Endodermal cell (in vitro differentiated cells): ENCODE measurements around the gene ADCK2. TPM values are rescaled to one million over a fixed set of nuclear protein-coding genes. Genes with fewer than 3 reads are reported as not detected.

Experiments
- DNase-seq: peaks from one replicate; pipeline ENCODE4 v3.0.0-alpha.2; 2017
- H3K27ac ChIP-seq: 2 replicates; pipeline ENCODE4 v1.5.1; 2013; ENCODE audit warnings: mild to moderate bottlenecking, low read depth, low read length, moderate library complexity
- H3K27me3 ChIP-seq: 2 replicates; pipeline ENCODE4 v1.6.1; 2013; ENCODE audit warnings: mild to moderate bottlenecking, low read length, moderate library complexity; ENCODE audit not compliant: insufficient read depth, control insufficient read depth, poor library complexity, severe bottlenecking
- H3K36me3 ChIP-seq: 2 replicates; pipeline ENCODE4 v1.7.0; 2013; ENCODE audit warnings: mild to moderate bottlenecking, low read length, moderate library complexity; ENCODE audit not compliant: control insufficient read depth, insufficient read depth
- H3K4me1 ChIP-seq: one replicate; pipeline ENCODE4 v1.7.0; 2013; ENCODE audit warnings: low read length; ENCODE audit not compliant: control insufficient read depth, insufficient read depth
- H3K4me3 ChIP-seq: 2 replicates; pipeline ENCODE4 v1.5.1; 2013; ENCODE audit warnings: mild to moderate bottlenecking, low read length, moderate library complexity
- H3K9ac ChIP-seq: 2 replicates; pipeline ENCODE4 v1.6.1; 2013; ENCODE audit warnings: mild to moderate bottlenecking, low read length, moderate library complexity; ENCODE audit not compliant: poor library complexity, severe bottlenecking; ENCODE audit errors: extremely low read depth
- H3K9me3 ChIP-seq: 2 replicates; pipeline ENCODE4 v1.6.1; 2013; ENCODE audit warnings: mild to moderate bottlenecking, low read length, moderate library complexity; ENCODE audit not compliant: control insufficient read depth
- H3K27ac Mint-ChIP-seq: 2 replicates; pipeline ENCODE4 v1.8.0; 2020; ENCODE audit warnings: mixed read lengths
- H3K27me3 Mint-ChIP-seq: 2 replicates; pipeline ENCODE4 v1.8.0; 2021; ENCODE audit warnings: mild to moderate bottlenecking, mixed read lengths; ENCODE audit not compliant: insufficient read depth
- H3K36me3 Mint-ChIP-seq: 2 replicates; pipeline ENCODE4 v1.8.0; 2020; ENCODE audit warnings: low read depth, mixed read lengths
- H3K4me1 Mint-ChIP-seq: 2 replicates; pipeline ENCODE4 v1.8.0; 2020; ENCODE audit warnings: mixed read lengths
- H3K4me3 Mint-ChIP-seq: 2 replicates; pipeline ENCODE4 v1.8.0; 2020; ENCODE audit warnings: mild to moderate bottlenecking, moderate library complexity, mixed read lengths
- H3K9me3 Mint-ChIP-seq: 2 replicates; pipeline ENCODE4 v1.8.0; 2020; ENCODE audit warnings: mild to moderate bottlenecking, mixed read lengths
- WGBS, 2 experiments: methylation state at CpG; one replicate each; pipeline versions ENCODE4 v1.1.5 to v1.1.7; 2013; ENCODE audit warnings: missing lambda C conversion rate in 2 of 2, mixed read lengths in 1 of 2; ENCODE audit not compliant: insufficient coverage in 1 of 2, insufficient read length in 1 of 2; 5-methylcytosine and 5-hydroxymethylcytosine counted together
- total RNA-seq, 2 donors: library from RNA; stranded (reverse); fragmentation: NEBNext Ultra II Directional in 1 of 2; extraction: Animal tissue kit (Norgen Biotek cat#: 25700) in 1 of 2; gene quantifications; 2 replicates in 1 of 2; 3 replicates in 1 of 2; pipeline ENCODE4 v1.2.1, GENCODE V29; 2021
- TF ChIP-seq, protein P1 (sequence below): fragments of 200-600 bp; sonication (generic); conservative IDR thresholded peaks from 2 replicates; pipeline ENCODE4 v1.5.0; 2021; ENCODE audit warnings: antibody characterized with exemption, mild to moderate bottlenecking

The ADCK2 gene
- total RNA-seq, 2 donors from 2014 or later = 13.5 to 17.8 TPM

DNA sequence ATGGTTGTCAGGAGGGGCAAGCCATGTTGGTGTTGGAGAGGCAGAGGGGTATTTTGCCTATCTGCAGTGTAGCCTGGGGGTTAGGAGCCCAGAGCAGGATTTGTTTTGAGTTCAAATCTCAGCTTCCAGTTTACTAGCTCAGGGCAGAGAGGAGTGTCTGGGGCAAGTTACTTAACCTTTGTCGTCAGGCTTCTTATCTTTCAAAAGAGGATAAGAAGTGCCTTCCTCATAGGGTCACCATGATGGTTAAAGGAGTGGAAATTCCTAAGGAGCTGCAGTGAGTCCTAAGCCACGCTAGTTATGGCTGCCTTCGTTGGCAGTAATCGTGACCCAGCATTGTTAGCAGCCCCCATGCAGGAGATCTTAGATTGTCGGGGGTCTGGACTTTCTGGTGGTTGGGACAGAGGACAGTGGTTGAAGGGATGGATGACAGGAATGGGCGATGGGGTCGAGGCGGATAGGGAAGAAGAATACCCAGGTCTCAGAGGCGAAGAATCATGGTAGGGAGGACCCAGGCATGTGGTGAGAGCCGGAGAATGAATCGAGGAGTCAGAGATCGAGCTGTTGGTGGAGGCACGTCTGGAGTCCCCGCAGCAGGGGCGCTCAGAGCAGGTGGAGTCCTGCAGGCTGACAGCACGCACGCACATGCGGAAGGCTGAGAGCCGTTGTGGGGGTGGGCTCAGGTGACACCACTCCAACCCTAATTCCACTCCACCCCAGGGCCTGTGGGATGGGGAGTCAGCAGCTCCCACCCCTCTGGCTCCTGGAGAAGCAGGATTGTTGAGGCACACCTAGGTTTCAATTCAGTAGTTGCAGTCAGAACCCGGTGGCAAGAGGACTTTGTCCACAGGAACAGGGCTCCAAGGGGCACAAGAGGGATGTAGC is 11.6 kb downstream of the ADCK2 start:
- H3K4me3 ChIP-seq = no peak overlapping the region
- H3K27ac Mint-ChIP-seq = peak overlapping the region; percentile 75
- H3K36me3 ChIP-seq = peaks cover 17% of the 10 kb centered on the region
- no peaks in the 10 kb centered on the region for H3K9me3 ChIP-seq
- TF ChIP-seq, protein P1, sequence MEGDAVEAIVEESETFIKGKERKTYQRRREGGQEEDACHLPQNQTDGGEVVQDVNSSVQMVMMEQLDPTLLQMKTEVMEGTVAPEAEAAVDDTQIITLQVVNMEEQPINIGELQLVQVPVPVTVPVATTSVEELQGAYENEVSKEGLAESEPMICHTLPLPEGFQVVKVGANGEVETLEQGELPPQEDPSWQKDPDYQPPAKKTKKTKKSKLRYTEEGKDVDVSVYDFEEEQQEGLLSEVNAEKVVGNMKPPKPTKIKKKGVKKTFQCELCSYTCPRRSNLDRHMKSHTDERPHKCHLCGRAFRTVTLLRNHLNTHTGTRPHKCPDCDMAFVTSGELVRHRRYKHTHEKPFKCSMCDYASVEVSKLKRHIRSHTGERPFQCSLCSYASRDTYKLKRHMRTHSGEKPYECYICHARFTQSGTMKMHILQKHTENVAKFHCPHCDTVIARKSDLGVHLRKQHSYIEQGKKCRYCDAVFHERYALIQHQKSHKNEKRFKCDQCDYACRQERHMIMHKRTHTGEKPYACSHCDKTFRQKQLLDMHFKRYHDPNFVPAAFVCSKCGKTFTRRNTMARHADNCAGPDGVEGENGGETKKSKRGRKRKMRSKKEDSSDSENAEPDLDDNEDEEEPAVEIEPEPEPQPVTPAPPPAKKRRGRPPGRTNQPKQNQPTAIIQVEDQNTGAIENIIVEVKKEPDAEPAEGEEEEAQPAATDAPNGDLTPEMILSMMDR = no peak
- H3K9me3 Mint-ChIP-seq = no peaks in the 10 kb centered on the region
- peaks cover 6% of the 10 kb centered on the region for H3K4me1 ChIP-seq
- 93 to 95% methylated on average over 11 to 20 of the region's 20 CpGs for WGBS, 2 experiments
- H3K4me1 Mint-ChIP-seq = peaks cover 11% of the 10 kb centered on the region
- H3K27ac ChIP-seq = peak overlapping the region; percentile 27
- H3K36me3 Mint-ChIP-seq = peaks cover 21% of the 10 kb centered on the region
- no peak for DNase-seq
- H3K4me3 Mint-ChIP-seq = no peak overlapping the region
- H3K9ac ChIP-seq = no peak overlapping the region
- H3K27me3 ChIP-seq = no peaks in the 10 kb centered on the region
- no peaks in the 10 kb centered on the region for H3K27me3 Mint-ChIP-seq

DNA sequence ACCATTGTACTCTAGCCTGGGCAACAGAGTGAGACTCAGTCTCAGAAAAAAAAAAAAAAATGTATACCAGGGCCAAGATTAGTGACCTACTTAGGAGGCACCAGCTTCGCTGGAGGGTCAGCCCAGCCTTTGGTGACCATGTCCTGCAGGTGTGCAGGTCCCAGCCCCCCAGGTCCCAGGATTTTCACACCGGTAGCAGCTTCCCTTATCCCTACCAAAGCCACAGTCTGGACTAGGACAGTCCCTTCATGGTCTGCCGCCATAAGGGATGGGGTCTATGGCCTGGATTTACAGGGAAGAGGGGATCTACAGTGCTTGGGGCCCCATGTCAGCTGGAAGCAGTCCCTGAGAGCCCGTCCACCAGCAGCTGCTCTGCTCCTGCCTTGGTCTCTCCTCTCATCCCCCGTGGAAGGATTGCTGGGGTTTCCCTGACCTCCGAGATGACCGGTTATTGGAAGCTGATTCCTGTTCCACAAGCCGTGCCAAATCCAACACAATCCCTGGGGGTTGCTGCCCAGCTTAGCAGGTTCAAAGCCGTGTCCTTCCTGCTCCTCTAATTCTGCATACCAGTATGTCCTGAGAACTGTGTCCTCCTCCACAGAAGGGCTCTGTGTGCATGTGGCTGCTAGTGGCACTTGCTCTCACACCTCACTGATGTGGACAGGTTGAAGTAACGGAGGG is 12.8 kb downstream of the ADCK2 start:
- no peak for DNase-seq
- H3K4me1 ChIP-seq = peaks cover 6% of the 10 kb centered on the region
- WGBS, 2 experiments = 91 to 95% methylated on average over 6 to 10 of the region's 10 CpGs
- no peak overlapping the region for H3K9ac ChIP-seq
- Mint-ChIP-seq H3K27ac (no peak overlapping the region), H3K4me3 (no peak overlapping the region), H3K36me3 (peaks cover 12% of the 10 kb centered on the region), H3K9me3 (no peaks in the 10 kb centered on the region), H3K27me3 (no peaks in the 10 kb centered on the region), H3K4me1 (peaks cover 11% of the 10 kb centered on the region)
- no peaks in the 10 kb centered on the region for H3K9me3 ChIP-seq
- no peak overlapping the region for H3K4me3 ChIP-seq
- no peak overlapping the region for H3K27ac ChIP-seq
- TF ChIP-seq, protein P1 = no peak
- H3K36me3 ChIP-seq = peaks cover 10% of the 10 kb centered on the region
- H3K27me3 ChIP-seq = no peaks in the 10 kb centered on the region

DNA sequence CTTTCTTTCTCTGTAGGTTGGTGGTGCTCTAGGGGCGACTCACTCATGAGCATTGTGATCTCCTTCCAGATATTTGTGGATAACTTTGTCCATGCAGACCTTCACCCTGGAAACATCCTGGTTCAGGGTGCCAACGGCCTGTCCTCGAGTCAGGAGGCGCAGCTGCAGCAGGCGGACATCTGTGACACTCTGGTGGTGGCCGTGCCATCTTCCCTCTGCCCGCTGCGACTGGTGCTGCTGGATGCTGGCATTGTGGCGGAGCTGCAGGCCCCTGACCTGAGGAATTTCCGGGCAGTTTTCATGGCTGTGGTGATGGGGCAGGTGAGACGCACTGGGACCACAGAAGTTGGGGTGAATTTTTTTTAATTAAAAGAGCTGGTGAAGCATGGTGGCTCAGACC is 14.2 kb downstream of the ADCK2 start:
- no peaks in the 10 kb centered on the region for H3K27me3 ChIP-seq
- H3K4me3 ChIP-seq = no peak overlapping the region
- 95 to 97% methylated on average over 7 to 11 of the region's 11 CpGs for WGBS, 2 experiments
- H3K36me3 ChIP-seq = peaks cover 11% of the 10 kb centered on the region
- Mint-ChIP-seq H3K36me3 (peaks cover 7% of the 10 kb centered on the region), H3K4me1 (peaks cover 11% of the 10 kb centered on the region), H3K9me3 (no peaks in the 10 kb centered on the region), H3K27me3 (no peaks in the 10 kb centered on the region), H3K27ac (no peak overlapping the region), H3K4me3 (no peak overlapping the region)
- peaks cover 6% of the 10 kb centered on the region for H3K4me1 ChIP-seq
- H3K9ac ChIP-seq = no peak overlapping the region
- no peaks in the 10 kb centered on the region for H3K9me3 ChIP-seq
- no peak for DNase-seq
- TF ChIP-seq, protein P1 = no peak
- H3K27ac ChIP-seq = no peak overlapping the region
